GM19239 (cell line): ENCODE measurements around the gene ARHGAP15.

ENCODE experiments used
- DNase-seq: peaks from one replicate; pipeline ENCODE4 v3.0.0; 2011; ENCODE audit warnings: low spot score; ENCODE audit not compliant: insufficient read length
- FAIRE-seq: peaks from 2 replicates; lab custom pipeline; 2011; peaks lifted over from hg19 to GRCh38; lab: Jason Lieb, UNC

ARHGAP15 gene

DNA sequence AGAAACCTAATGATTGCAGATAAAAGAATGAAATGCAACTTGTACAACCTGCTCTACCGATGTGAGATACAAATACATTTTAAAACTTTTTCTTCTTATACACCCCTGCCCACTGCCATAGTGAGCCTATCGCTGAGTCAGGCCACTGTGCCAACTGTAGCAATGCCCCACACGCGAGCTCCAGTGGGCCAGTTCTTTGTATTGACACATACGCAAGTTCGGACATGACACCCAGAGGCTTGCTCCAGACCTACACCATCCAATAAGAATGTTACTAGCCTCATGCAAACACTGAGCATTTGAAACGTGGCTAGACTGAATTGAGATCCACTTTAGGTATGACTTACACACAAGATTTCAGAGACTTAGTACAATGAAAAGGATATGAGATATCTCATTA lies 340.1 kb downstream of the ARHGAP15 start:
- FAIRE-seq (peak; percentile 70), DNase-seq (no peak)

GRCh38 chr2:143471550-143471949 lies 342.3 kb downstream of the ARHGAP15 start:
- FAIRE-seq (no peak), DNase-seq (no peak)

GRCh38 chr2:143473216-143473615 lies 344.0 kb downstream of the ARHGAP15 start:
- DNase-seq: no peak
- peak; percentile 40 for FAIRE-seq

DNA sequence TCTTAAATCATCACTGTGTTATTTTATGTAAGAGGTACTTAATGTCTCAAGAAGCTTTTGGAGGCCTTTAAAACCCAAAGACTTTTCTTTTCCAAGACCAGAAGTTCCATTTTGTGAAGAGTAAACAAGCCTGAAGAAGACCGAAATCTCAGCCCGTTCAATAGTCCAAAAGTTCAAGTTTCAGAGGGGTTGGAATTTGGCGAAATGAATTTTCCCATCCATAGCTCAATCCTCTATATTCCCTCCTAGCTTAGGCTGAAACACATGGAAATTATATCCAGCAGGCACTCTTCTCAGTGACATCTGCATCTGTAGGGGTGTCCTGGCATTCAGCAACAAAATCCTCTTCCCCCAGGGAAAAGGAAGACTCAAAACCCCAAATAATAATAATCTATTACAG lies 344.6 kb downstream of the ARHGAP15 start:
- FAIRE-seq (no peak), DNase-seq (no peak)

DNA sequence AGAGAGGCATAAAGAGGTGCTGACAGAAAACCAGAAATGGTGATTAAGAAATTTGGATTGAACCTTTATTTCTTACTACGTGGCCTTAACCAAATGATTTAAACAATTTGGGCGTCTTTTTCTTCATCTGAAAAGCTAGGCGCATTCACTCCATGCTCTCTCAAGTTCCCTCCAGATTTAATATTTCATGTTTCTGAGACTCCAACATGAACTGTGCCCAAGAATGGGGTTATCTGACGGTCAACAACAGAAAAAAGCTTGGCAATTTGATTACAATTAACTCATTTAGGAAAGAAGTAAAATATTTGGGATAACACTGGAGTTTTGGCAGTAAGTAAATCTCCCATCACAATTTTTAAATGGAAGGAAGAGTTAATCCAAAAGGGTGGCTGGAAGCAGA lies 345.4 kb downstream of the ARHGAP15 start:
- FAIRE-seq (no peak), DNase-seq (no peak)

GRCh38 chr2:143475041-143475776 lies 346.0 kb downstream of the ARHGAP15 start:
- FAIRE-seq (no peak), DNase-seq (no peak)

DNA sequence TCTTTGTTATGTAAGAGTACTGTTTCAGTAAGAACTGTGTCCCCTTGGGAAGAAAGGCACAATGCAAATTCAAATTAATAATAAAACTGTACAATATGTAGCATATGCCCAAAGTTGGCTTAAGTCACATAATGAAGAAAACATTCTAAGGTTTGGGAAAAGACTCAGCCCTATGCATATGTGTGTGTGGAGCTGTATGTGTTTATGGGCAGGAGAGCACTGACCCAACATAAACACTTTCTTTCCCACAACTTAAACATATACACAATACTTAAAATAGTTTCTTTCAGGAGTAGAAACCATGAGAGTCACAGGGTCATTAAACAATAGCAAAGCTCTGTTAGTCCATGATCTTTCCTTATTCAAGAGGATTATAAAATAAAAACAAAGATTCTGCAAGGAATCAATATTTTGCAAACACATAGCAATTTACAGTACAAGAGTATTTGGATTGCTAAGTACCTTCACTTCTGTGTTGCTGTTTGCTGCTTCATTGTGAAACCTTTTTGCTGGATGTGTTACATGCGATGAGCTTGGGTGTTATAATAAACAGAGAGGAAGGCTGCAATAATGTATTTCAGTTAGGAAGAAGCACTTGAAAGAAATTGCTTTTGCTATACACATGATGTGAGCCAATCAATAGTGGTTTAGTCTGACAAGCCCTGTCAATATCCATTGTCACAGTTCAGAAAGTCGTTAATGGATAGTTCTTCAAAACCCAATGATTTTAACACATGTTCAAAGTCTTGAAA lies 347.3 kb downstream of the ARHGAP15 start:
- FAIRE-seq: no peak
- DNase-seq: no peak

- FAIRE-seq: no peak
- DNase-seq: no peak
Measured at GRCh38 chr2:143477714-143478443, 348.7 kb downstream of the ARHGAP15 start.

GRCh38 chr2:143480086-143480485 lies 350.9 kb downstream of the ARHGAP15 start:
- FAIRE-seq: peak; percentile 40
- no peak for DNase-seq

DNA sequence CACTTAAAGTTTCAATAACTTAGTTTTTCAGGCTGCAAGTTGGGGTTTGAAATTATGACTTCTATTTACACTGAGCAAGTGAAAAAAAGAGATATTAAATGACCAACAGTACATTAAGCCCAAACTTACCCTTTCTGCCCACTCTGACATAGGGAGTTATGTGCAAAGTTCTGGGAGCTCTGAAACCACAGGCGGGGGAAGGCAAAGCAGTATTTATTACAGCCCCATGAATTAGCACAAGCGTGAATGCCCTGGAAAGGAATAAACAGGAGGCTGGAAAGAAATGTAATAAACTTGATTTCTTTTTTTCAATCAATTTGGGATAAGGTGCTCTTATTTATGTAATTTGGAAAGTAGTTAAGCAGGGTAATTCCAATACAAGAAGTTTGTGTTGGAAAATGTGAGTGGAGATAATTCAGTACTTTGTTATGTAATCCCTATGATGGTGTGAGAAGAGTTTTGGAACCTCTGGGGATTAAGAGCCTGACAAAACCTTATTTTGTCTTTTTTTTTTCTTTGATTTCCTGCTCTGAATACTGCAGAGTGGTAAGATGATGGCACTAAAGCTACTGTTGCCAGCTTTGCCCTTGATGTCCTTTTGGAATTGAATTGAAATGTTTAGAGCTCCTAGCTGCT lies 351.5 kb downstream of the ARHGAP15 start:
- DNase-seq: no peak
- no peak for FAIRE-seq

DNA sequence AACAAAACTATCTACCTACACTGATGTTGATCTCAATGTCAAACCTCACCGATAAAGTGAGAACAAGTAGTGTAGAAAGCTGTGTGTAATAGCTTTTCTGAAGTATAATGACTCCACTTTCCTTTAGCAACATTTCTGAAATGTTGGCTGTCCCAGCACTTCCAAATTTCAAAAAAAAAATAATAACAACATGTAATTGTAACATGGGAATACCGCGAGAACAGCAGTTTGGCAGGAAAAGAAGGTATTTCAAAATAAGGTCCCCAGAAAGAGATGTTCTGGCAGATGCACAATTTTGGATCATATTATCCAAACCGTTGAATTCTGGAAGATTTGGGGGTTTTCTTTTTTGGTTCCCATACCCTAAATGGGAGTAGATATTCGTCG lies 352.0 kb downstream of the ARHGAP15 start:
- FAIRE-seq (no peak), DNase-seq (no peak)

DNA sequence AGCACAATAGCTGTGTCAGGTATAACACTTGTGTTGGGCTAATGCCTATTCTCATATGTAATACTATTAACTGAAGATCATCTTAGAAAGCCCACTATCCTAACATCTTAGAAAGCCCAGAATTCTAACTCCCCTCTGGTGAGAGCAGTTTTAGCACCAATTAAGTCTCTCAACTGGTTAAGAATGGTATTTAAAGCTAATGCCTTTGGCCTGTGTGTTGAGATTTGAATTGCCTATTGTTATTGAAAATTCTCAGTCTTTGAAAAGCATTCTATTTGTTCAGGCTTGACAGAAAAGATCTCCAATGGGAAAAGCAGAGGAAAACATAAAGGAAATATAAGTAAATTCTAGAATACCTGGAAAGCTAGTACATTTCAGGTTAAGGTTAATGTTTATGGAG lies 352.5 kb downstream of the ARHGAP15 start:
- FAIRE-seq (no peak), DNase-seq (no peak)

GRCh38 chr2:143482316-143482715 lies 353.1 kb downstream of the ARHGAP15 start:
- FAIRE-seq (no peak), DNase-seq (no peak)

- DNase-seq (no peak), FAIRE-seq (no peak)
Measured at GRCh38 chr2:143482771-143483170, 353.6 kb downstream of the ARHGAP15 start.

- FAIRE-seq (no peak), DNase-seq (no peak)
Measured at GRCh38 chr2:143486976-143487375, 357.8 kb downstream of the ARHGAP15 start.

DNA sequence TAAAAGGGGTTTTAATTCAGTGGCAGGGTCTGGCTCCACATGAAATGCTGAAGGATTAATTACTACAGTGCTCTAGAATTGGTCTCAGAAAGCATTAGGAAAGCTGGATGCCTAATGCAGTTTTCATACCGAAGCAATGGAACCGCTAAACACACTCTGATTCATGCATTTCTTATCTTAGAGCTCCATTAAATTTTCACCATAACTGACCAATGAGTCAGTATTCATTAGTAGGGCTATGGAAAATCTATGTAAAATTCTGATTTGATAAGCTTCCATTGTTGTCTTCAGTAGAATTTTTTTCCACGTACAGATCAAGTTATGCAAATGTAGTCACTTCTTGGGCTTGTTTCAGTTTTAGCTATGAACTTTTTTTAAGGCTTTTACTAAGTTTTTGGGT lies 359.9 kb downstream of the ARHGAP15 start:
- FAIRE-seq (no peak), DNase-seq (no peak)

DNA sequence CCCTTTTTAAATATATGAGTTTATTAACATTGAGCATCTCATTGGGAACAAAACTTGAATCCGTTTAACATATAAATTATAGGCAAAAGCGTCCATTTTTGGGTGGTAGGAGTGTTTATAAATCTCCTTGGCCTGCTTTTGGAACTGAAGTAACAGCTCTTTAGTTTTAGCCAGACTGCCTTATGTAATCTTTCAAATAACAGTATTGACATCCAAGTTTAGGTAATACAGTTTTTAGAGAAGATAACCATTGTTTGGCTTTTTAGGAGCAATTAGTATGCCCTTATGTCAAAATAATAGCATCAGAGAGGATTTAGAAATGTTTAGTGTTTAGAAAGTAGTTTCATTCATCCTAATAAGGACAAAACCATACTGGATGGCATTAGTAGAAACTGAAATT lies 361.9 kb downstream of the ARHGAP15 start:
- DNase-seq (no peak), FAIRE-seq (no peak)

GRCh38 chr2:143493339-143493738 lies 364.1 kb downstream of the ARHGAP15 start:
- FAIRE-seq: no peak
- DNase-seq: no peak

DNA sequence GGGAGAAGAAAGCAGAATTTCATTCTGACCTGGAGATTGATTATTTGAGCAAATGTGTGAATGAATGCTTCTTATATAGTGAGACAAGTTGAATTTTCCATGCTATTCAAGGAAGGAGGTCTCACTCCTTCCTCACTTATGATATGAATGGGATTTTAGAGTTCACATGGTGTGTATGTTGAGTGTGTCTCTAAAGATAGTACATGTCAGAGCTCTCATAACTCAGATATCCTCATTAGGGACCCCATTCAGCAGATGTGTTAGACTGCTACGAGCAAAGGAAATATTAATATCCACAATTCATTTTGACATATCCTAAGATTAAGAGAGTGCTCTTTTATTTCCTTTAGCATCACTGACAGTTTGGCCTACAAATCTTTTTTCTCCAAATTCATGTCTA lies 368.5 kb downstream of the ARHGAP15 start:
- no peak for DNase-seq
- FAIRE-seq: no peak

DNA sequence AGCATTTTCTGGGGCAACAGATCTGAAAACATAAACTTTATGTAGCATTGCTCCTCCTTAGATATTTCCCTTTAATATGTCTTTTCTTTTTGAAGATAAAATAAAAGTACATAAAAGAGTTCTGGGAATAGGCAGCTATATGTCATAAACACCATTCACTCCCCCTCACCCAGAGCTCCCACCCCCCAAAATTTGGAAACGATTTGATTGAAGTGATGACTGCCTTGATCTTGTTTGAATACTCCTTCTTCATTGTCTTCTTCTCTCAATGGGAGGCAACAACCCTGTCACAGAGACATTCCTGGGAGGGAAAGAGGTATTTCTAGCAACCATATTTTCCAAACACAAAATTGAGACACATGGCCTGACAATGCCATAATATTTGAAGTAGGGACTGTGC lies 369.3 kb downstream of the ARHGAP15 start:
- DNase-seq (no peak), FAIRE-seq (no peak)

DNA sequence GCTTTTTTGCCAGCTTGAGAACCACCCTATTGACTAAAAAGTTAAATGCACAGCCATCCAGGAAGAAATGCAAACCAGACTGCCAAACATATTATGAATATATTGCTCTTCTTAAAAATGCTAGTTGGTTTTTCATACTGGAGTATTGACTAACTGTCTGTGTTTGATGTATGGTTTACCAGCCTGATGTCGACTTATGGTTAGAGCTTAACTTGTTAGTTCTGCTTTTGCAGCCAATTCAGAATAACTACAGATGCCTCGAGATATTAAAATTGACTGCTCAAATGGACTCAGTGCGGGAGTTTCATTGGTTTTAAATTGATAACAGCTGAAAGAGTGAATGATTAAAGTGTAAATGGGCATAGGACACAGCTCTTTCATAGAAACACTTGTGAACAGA lies 369.8 kb downstream of the ARHGAP15 start:
- DNase-seq: no peak
- no peak for FAIRE-seq
